Astrocyte (in vitro differentiated cells and primary cell): ENCODE results near the gene ZNF543. TPM values are rescaled to one million over a fixed set of nuclear protein-coding genes. Genes with fewer than 3 reads are reported as not detected.

Experiments
- DNase-seq: peaks from one replicate; pipeline ENCODE4 v3.0.0-alpha.2; 2010; ENCODE audit warnings: low read depth
- FAIRE-seq: peaks from 2 replicates; lab custom pipeline; 2011; peaks lifted over from hg19 to GRCh38; lab: Jason Lieb, UNC
- H2AFZ ChIP-seq: 2 replicates; pipeline ENCODE4 v1.6.0; 2012; ENCODE audit warnings: low read depth, low read length, inconsistent platforms
- H3K27ac ChIP-seq: 2 replicates; pipeline ENCODE4 v1.5.1; 2011; ENCODE audit warnings: low read depth, low read length, inconsistent platforms
- H3K27me3 ChIP-seq: 2 replicates; pipeline ENCODE4 v1.6.0; 2011; ENCODE audit warnings: low read length, inconsistent platforms; ENCODE audit not compliant: insufficient read depth
- H3K36me3 ChIP-seq: 2 replicates; pipeline ENCODE4 v1.5.1; 2011; ENCODE audit warnings: low read length, inconsistent platforms; ENCODE audit not compliant: insufficient read depth
- H3K4me1 ChIP-seq: 2 replicates; pipeline ENCODE4 v1.5.1; 2011; ENCODE audit warnings: low read length, inconsistent platforms; ENCODE audit not compliant: insufficient read depth
- H3K4me2 ChIP-seq: 2 replicates; pipeline ENCODE4 v1.6.0; 2012; ENCODE audit warnings: low read length, inconsistent platforms
- H3K4me3 ChIP-seq: 2 replicates; pipeline ENCODE4 v1.5.1; 2011; ENCODE audit warnings: low read depth, mild to moderate bottlenecking, low read length, inconsistent platforms; ENCODE audit not compliant: insufficient read depth
- H3K79me2 ChIP-seq: 2 replicates; pipeline ENCODE4 v1.6.0; 2012; ENCODE audit warnings: mild to moderate bottlenecking, low read length, inconsistent platforms; ENCODE audit not compliant: insufficient read depth
- H3K9ac ChIP-seq: 2 replicates; pipeline ENCODE4 v1.6.0; 2012; ENCODE audit warnings: mild to moderate bottlenecking, low read length, inconsistent platforms
- H3K9me3 ChIP-seq: 2 replicates; pipeline ENCODE4 v1.5.1; 2012; ENCODE audit warnings: low read depth, mild to moderate bottlenecking, low read length, inconsistent platforms; ENCODE audit not compliant: insufficient read depth
- H4K20me1 ChIP-seq: 2 replicates; pipeline ENCODE4 v1.6.0; 2012; ENCODE audit warnings: low read length, inconsistent platforms; ENCODE audit not compliant: insufficient read depth
- H3K27ac Mint-ChIP-seq: one replicate; pipeline ENCODE4 v1.8.0; 2021; ENCODE audit warnings: mild to moderate bottlenecking, mixed read lengths; ENCODE audit not compliant: unreplicated experiment
- H3K27me3 Mint-ChIP-seq: one replicate; pipeline ENCODE4 v1.8.0; 2021; ENCODE audit warnings: low read depth, mixed read lengths; ENCODE audit not compliant: unreplicated experiment
- H3K36me3 Mint-ChIP-seq: one replicate; pipeline ENCODE4 v1.8.0; 2021; ENCODE audit warnings: low read depth, mixed read lengths; ENCODE audit not compliant: unreplicated experiment
- H3K4me1 Mint-ChIP-seq: one replicate; pipeline ENCODE4 v1.8.0; 2021; ENCODE audit warnings: low read depth, mixed read lengths; ENCODE audit not compliant: unreplicated experiment
- H3K4me3 Mint-ChIP-seq: one replicate; pipeline ENCODE4 v1.8.0; 2021; ENCODE audit warnings: mild to moderate bottlenecking, moderate library complexity, mixed read lengths; ENCODE audit not compliant: unreplicated experiment
- H3K9me3 Mint-ChIP-seq: one replicate; pipeline ENCODE4 v1.8.0; 2021; ENCODE audit warnings: mild to moderate bottlenecking, mixed read lengths; ENCODE audit not compliant: unreplicated experiment
- CTCF ChIP-seq: IDR thresholded peaks from 2 replicates; pipeline ENCODE4 v1.5.1; 2011; ENCODE audit warnings: low read depth, mild to moderate bottlenecking, inconsistent platforms, low read length, moderate library complexity; ENCODE audit not compliant: insufficient read depth
- EZH2 ChIP-seq: IDR thresholded peaks from 2 replicates; pipeline ENCODE4 v1.6.1; 2012; ENCODE audit warnings: mild to moderate bottlenecking, low read length, inconsistent platforms; ENCODE audit not compliant: insufficient read depth
- total RNA-seq: library from RNA; stranded (reverse); gene quantifications from 2 replicates; pipeline ENCODE4 v1.2.1, GENCODE V29; 2021

The ZNF543 gene
- total RNA-seq, 1 donor from 2014 or later = 9.5 TPM

GRCh38 chr19:57302020-57302465, 18.2 kb upstream of the ZNF543 start:
- Histone ChIP-seq H3K9me3 (peaks cover 2% of the 10 kb centered on the region), H3K9ac (no peak overlapping the region), H3K4me1 (peaks cover 20% of the 10 kb centered on the region), H3K79me2 (peaks cover 61% of the 10 kb centered on the region), H2AFZ (no peak overlapping the region), H3K4me2 (peak overlapping the region; percentile 12), H3K27ac (peak overlapping the region; percentile 8), H3K27me3 (no peaks in the 10 kb centered on the region), H4K20me1 (peaks cover 54% of the 10 kb centered on the region), H3K4me3 (no peak overlapping the region), H3K36me3 (peaks cover 17% of the 10 kb centered on the region)
- Mint-ChIP-seq H3K27me3 (no peaks in the 10 kb centered on the region), H3K36me3 (peaks cover 24% of the 10 kb centered on the region), H3K4me3 (no peak overlapping the region), H3K4me1 (peaks cover 26% of the 10 kb centered on the region), H3K27ac (peak overlapping the region; percentile 68), H3K9me3 (no peaks in the 10 kb centered on the region)
- FAIRE-seq (peak; percentile 78), DNase-seq (peak; percentile 83)
- TF ChIP-seq CTCF (no peak), EZH2 (no peak)

- H3K4me1 Mint-ChIP-seq = peaks cover 24% of the 10 kb centered on the region
- Histone ChIP-seq H3K27ac (peak overlapping the region; percentile 44), H3K9me3 (peaks cover 2% of the 10 kb centered on the region), H3K4me2 (peak overlapping the region; percentile 10), H3K79me2 (peaks cover 52% of the 10 kb centered on the region), H4K20me1 (peaks cover 46% of the 10 kb centered on the region), H2AFZ (no peak overlapping the region), H3K4me3 (no peak overlapping the region), H3K4me1 (peaks cover 20% of the 10 kb centered on the region), H3K36me3 (peaks cover 17% of the 10 kb centered on the region), H3K27me3 (no peaks in the 10 kb centered on the region), H3K9ac (no peak overlapping the region)
- H3K27ac Mint-ChIP-seq = peak overlapping the region; percentile 68
- FAIRE-seq (no peak), DNase-seq (peak; percentile 61)
- no peak for TF ChIP-seq EZH2
- no peak for TF ChIP-seq CTCF
- no peaks in the 10 kb centered on the region for H3K9me3 Mint-ChIP-seq
- peaks cover 20% of the 10 kb centered on the region for H3K36me3 Mint-ChIP-seq
- H3K4me3 Mint-ChIP-seq = peak overlapping the region; percentile 52
- no peaks in the 10 kb centered on the region for H3K27me3 Mint-ChIP-seq
These were observed 17.4 kb upstream of the ZNF543 start for GRCh38 chr19:57302727-57303401.

GRCh38 chr19:57305056-57305455, 15.2 kb upstream of the ZNF543 start:
- H3K27ac Mint-ChIP-seq = peak overlapping the region; percentile 13
- H2AFZ ChIP-seq = no peak overlapping the region
- no peak overlapping the region for H3K9ac ChIP-seq
- no peaks in the 10 kb centered on the region for H3K9me3 Mint-ChIP-seq
- FAIRE-seq (no peak), DNase-seq (peak; percentile 69)
- H3K27me3 ChIP-seq = no peaks in the 10 kb centered on the region
- H3K4me2 ChIP-seq = no peak overlapping the region
- no peak overlapping the region for H3K4me3 ChIP-seq
- peaks cover 13% of the 10 kb centered on the region for H3K9me3 ChIP-seq
- H3K27ac ChIP-seq = no peak overlapping the region
- peaks cover 34% of the 10 kb centered on the region for H3K79me2 ChIP-seq
- H3K4me1 Mint-ChIP-seq = peaks cover 24% of the 10 kb centered on the region
- peaks cover 11% of the 10 kb centered on the region for H3K36me3 ChIP-seq
- H4K20me1 ChIP-seq = peaks cover 35% of the 10 kb centered on the region
- H3K36me3 Mint-ChIP-seq = peaks cover 15% of the 10 kb centered on the region
- TF ChIP-seq EZH2 (no peak), CTCF (no peak)
- H3K27me3 Mint-ChIP-seq = no peaks in the 10 kb centered on the region
- no peak overlapping the region for H3K4me3 Mint-ChIP-seq
- peaks cover 20% of the 10 kb centered on the region for H3K4me1 ChIP-seq
